Stimulated activated CD4-positive, alpha-beta T cell treated with anti-CD3 and anti-CD28 coated beads, TNF-alpha, amount 100 ng/mL, for 48 hours (primary cell): ENCODE measurements around the gene ADGRG3.

Experiments
- DNase-seq, 3 donors: peaks; one replicate each; pipeline ENCODE4 v3.0.0-alpha.2; 2020; ENCODE audit warnings: low read depth in 3 of 3

Gene ADGRG3

DNA sequence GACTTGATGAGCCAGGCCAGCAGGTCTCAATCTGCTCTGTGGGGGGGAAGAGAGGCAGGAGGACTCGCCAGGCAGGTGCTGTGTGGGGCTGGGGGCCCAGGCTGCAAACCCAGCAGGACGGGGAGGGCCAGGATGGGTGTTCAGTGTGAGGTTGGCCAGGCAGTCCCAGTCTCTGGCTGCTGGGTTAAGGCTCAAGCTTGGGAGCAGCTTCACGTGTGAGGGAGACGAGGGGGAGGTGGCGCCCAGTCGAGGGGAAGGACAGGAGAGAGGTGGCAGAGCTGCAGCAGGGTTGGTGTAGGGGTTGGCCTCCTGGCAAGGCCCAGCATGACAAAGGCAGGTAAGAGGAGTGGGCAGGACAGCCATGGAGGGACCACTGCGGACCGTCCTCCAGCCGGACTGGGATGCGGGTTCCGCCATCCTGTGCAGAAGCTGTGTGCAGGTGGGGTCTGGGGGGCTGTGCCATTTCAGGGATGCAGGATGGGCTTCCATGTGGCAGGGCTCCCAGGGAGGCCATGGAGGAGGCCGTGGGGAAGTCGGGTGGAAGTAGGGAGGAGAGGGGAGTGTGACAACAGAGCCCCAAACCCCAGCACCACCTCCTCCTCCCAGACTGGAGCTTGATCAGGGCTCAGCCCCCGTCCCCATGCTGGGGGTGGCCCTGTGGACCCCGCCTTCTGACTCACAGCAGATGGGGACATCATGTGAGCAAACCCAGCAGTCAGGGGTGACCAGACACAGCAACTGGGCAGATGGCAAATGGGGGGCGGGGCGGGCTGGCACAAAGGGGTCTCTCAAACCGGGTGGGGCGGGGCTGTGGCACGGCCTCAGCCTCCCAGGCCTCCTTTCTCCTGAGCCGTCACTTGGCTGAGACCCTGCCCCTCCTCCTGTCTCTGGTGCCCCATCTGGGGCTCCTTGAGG, 36.9 kb upstream of the ADGRG3 start:
- no peak for DNase-seq

DNA sequence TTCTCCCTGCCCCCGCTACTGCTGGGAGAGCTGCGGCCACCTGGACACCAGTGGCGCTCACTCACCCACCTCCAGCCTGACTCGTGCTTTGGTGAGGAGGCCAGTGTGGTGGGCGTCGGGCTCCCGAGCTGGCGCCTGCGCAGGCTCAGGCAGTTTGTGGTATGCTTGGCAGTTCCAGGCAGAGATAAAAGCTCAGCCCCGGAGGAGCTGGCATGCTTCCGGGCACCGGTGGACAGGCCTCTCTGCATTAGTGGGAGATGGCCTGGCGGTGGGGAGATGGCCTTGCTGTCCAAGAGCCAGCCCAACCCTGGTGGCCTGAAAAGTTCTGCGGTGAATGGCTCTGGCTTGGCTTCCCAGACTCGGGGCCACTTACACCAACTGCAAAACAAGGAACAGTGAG, 35.5 kb upstream of the ADGRG3 start:
- DNase-seq: no peak

DNA sequence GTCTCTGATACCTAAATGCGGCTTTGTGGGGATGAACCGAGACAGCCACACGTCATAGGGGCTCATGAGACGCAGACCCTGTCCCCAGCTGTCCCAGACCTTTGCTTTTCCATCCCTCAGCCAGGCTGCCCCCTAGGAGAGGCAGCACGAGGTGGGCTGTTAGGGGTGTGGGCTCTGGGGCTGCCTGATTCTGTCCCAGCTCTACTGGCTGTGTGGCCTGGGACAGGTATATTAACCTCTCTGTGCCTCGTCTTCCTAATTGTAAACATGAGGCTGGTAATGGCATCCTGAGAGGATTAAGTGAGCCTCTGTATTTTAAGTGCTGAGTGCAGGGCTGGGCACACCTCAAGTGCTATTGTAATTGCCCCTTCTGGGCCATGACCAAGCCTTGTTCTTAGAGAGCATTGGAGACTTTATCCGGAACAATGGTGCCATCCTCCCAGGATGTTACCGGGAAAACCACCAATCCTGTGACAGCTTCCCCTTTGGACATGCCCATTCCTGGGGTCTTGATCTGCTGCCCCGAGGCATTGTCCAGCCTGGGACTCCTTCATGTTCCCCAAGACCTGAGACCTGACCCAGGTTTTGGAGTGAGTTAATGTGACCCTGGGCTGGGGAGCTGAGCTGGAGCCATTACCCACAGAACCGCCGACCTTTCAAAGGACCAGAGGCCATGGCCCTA, 34.6 kb upstream of the ADGRG3 start:
- no peak for DNase-seq

DNA sequence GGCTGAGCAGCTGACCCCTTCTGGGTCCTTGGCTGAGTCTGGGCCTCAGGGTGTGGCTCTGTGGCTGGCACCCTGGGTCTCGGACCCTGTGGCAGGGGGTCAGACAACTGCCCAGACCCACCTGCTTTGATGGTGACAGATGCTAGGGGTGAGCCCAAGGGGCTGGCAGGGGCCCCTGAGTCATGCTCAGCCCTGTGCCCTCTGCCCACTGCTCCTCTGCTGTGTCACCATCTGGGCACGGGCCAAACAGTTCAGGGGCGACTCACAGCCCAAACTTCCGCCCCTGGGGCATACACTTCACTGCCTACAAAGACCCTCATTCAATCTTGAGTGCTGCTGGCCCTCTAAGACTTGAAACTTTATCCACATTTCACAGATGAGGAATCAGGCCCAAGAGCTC, 33.9 kb upstream of the ADGRG3 start:
- DNase-seq: no peak

DNA sequence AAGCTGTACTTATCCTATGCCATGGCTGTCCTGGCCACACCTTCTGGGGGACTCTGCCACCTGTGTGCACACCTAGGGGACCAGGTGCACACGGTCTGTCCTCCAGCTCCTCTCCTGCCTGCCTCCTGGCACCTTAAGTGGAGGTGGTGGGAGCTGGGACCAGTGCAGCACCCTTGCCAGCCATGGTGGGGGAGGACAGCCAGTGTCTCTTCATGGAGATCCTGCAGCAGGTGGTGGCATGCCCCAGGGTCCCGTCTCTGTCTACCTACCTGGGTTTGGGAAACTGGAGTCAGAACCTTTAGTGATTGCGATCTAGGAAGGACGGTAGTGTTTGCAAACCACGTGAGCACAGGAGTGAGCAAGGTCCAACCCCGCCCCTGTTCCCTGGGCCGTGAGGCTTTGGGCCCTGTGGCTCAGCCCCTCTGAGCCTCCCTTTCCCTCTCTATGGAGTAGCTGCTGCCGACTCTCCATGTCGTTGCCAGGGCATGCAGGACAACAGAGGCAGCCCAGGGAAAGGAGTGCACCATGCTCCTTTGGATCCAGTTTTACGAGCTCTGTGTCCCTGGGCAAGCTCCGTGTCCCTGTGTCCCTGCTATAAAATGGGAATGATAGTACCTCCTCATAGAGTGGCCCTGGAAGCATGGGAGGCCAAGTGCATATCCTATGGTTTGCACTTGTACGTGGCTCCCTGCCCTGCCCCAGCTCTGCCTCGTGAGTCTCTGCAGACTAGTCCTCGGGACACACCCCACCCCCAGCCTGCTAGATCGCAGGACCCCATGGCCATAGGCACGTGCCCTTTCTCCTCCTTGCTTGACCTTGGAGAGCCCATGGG, 32.6 kb upstream of the ADGRG3 start:
- DNase-seq: no peak

DNA sequence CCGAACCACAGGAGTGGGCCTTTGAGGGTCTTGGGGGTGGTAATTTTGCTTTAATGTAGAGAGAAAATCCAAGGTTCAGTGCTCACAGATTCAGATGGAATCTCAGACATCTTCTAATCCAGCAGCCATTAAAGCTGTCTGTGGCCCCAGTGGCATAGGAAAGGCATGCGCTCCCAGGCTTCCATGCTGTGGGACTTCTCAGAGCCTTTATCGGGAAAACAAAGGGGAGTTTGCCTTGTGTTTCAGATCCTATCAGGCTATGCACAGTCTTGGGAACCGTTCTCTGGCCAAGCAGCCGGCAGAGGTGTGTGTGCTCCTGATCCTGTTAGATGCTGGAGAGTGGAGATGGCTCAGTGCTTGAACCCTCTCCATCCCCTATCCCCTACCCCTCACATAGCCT, 31.9 kb upstream of the ADGRG3 start:
- DNase-seq: no peak

DNA sequence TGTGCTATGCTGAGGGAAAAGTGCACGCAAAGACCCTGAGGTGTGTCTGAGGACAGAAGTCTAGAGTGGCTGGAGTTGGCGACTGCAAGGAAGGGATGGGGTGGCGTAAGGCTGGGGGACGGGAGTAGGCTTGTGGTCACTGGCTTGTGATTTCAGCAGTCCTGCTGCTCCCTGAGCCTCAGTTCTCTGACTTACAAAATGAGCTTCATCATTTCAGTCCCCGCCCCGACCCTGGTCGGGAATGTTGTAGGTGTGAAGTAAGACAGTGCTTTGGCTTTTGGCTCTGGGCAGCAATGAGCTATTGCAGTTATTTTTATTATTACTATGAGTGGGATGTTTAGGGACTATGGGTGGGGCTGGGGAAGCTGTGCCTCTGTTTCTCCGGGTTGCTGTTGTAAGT, 31.1 kb upstream of the ADGRG3 start:
- DNase-seq: no peak

DNA sequence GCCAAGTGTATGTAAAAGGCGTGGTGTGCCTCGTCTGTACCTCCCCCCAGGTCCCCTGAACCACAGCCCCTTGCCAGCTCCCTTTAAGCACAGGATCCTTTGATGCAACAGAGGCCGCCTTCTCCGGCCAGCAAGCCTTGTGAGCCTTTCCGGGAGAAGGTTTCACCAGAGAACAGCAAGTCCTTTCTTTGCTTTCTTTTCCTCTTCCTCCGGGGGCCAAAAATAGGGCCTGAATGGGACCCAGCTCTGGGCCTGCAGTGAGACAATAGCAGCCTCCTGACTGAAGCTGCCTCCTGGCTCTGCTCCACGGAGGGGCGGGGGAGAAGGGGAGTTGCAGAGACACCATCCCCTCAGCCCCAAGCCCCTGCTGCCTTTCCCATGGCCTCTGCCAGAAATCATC, 30.7 kb upstream of the ADGRG3 start:
- no peak for DNase-seq

DNA sequence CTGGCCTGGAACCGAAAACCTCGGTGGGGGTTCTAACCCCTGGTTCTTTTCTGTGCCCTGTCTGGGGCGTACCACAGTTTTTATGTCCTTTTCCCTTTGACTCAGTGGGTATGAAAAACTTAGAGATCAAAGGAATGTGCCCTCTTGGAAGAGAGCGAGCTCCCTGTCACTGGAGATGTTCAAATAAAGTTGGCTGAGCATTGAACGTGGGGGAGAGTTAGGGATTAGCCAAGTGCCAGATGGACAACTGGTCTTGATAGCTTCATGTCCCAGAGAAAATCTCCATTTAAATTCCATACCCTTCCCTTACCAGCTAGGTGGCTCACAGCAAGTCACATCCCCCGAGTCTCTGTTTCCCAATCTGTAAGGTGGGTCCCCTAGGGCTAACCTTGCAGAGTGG, 30.1 kb upstream of the ADGRG3 start:
- no peak for DNase-seq

DNA sequence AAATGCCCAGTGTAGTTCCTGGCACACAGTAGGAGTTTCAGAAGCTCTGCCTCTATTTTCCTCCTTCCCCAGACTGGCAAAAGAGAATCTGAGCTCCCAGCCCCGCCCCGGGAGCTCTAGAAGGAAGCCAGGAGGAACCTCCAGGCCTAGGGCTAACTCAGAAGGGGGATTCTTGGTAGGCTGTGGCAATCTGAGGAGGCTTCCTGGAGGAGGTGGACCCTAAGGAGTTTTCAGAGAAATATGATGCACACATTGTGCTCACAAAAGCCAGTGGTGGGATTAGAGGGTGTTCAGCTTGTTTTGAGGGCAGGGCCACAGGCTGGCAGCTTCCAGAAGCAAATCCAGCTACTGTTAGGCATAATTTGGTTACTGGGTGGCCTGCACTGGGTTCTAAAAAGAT, 29.7 kb upstream of the ADGRG3 start:
- no peak for DNase-seq

DNA sequence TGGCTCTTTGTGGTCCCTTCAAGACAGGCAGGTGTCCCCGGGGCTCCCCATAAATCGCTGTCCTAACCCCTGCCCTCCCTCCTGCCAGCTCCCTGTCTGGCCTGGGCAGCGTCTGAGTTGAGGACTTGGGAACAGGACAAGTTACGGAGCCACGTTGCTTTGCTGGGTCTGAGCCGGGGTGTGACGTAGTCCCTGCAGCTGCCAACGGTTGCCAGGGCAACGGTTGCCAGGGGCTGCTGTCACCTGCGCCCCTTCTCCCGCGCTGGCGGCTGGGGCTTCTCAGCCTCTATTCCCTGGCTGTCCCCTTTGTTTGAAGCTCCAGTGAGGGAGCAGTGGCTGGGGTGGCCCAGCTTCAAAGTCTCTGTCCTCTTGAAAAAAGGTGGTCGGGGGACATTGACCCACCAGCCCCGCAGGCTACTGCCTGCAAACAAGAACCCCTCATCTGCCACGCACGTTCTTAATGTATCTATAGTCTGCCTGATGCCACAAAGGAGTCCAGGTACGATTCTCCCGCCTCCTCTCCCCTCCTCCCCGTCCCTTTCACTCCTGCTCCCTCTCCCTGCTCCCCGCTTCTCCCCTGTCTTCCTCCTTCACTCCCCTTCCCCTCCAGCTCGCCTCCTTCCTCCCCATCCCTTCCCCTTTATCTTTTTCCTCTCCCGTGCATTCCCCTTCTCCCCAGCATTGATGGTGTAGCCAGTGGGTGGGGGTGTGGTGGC, 28.8 kb upstream of the ADGRG3 start:
- DNase-seq: no peak

DNA sequence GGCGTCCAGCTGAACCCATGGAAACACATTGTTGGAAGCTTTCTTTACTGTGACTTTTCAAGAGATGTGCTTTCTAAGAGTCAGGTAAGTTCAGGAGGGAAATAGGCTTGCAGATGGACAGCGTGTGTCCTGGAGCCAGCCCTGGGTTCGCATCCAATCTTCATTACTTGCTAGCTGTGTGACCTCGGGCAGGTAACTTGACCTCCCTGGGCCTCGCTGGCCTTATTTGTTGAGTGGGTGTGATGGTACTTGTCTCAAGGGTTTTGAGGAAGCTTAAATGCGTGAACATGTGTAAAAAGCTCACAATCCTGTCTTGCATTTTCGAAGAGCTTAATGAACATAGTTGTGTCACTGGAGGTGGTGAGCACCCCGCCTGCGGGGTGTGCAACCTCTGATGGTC, 27.9 kb upstream of the ADGRG3 start:
- no peak for DNase-seq

DNA sequence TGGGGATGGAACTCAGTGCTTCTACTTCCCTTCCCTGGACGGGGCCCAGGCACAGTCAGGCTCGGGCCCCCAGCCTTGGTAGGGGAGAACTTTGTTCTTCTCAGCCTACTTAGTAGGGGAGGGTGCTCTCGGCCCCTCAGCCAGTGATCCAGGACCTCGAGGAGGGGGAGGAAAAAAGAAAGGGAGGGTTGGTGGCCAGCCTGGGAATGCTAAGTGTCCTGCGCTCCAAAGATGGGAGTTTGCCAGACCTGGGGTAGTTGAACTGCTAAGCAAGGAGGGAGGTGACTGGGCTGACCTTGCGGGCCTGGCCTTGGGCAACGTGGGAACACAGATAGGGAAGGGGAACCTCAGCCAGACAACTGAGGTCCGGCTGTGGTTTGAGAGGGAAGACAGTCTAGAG, 27.5 kb upstream of the ADGRG3 start:
- no peak for DNase-seq

DNA sequence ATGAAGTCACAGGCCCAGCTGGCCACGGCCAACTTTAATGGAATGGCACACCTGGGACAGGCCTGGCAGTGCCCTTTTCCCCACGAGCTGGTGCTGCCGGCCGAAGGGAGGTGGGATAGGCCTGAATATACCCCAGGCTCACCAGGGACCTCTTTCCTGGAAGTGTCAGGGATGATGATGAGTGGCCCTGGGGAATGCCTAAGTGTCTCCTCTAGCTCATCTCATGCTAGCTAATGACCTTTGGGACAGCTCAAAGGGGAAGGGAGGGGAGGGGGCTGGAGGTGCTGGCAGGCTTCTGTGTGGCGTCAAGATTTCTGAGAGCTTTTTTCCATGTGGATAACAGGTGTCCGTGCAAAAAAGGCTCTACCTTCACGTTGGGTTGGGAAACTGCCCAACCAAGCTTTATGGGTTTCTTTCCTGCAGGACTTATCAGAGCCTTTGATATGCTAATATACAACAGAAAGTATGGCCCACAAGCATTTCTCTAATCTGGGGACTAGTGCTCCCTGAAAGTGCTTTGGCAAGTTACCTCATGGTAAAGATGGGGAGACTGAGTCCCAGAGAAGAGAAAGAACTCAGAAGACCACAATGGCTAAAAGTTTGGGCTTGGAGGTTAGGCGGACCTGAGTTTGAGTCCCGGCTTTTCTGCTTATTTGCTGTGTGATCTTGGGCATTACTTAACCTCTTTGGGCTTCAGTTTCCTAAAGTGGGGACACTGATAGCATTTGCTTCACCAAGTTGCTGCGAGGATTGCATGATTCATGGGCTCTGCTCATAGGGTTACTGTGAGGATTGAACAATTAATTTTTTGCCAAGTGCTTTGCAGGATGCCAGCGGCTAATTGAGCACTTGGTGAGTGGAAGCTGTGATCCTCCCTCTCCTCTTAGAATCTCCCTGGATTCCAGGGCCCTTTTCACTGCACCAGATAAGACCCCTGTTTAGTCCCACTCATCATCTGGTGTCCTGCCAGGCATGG, 25.7 kb upstream of the ADGRG3 start:
- no peak for DNase-seq

DNA sequence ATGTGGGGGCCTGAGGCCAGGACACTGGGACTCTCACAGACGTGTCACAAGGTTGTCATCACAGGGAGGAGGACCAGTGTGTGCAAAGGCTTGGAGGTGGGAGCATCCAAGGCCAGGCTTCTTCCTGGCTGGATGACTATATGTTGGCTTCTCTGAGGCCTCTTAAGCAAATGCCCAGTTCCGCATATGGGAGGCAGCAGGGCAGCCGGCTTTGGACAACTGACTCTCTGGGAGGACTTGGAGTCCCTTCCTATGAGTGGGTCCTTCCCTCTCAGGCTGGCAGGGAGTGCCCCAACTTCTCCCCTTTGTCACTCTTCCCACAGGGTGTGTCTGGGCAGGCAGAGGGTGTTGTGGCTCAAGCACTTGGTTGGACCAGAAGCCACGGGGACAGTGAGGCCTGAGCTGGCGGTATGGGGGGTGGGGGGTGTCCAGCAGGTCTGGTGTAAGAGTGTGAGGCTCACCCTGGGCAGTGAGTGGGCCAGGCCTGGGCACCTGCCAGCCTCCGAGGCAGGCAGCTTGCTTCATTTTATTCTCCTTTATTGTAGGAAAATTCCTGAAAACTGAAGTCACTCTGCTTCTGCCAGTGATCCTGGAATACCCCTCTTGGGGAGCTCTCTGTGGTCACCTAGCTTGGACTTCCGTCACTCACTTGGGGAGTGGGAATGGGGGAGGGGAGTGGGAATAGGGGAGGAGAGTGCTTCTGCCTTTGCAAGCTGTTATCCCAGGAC, 24.8 kb upstream of the ADGRG3 start:
- no peak for DNase-seq

DNA sequence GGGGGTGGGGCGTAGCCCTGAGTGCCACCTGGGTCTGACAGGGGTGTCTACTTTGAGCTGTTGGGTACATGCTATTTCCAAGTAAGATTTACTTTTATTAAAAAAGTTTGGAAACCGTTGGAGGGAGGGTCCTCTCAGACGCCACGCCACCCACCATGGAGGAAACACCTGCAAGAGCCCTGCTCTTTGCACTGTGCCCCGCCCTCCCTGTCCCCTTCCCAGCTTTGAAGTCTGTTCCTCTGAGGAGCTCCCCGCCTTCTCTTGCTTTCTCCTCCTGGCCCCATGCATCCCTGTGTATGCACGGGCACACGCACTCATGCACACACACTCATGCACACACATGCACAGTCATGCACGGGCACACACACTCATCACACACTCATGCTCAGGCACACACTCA, 24.2 kb upstream of the ADGRG3 start:
- DNase-seq: no peak

DNA sequence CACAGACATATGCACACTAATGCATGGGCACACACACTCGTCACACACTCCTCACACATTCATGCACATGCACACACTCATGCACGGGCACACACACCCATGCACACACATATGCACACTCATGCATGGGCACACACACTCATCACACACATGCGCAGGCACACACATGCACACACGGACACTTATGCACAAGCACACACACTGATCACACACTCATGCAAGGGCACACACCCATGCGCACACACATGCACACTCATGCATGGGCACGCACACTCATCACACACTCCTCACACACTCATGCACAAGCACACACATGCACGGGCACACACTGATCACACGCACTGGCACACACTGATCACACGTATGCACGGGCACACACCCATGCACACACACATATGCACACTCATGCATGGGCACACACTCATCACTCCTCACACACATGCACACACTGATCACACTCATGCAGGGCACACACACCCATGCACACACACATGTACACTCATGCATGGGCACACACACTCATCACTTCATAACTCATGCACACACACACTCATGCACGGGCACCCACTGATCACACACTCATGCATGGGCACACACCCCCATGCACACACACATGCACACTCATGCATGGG, 23.6 kb upstream of the ADGRG3 start:
- no peak for DNase-seq

DNA sequence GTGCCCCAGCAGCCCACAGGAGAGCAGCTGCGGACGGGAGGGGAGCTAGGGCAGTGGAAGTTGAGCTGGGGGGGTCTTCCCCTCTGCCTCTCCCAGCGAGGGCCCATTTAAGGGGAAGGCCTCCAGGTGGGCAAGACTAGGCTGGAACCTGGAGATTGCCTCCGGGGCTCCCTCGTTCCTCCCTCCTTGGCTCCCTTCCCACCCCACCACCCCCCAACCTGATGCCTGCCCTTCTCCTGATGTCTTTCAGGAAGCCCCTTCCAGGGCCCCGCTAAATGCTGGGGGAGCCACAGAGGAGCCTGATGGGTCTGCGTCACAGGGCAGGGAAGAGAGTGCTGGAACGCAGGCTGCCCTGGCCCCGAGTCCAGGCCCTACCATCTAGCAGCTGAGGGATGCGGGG, 22.9 kb upstream of the ADGRG3 start:
- DNase-seq: no peak

DNA sequence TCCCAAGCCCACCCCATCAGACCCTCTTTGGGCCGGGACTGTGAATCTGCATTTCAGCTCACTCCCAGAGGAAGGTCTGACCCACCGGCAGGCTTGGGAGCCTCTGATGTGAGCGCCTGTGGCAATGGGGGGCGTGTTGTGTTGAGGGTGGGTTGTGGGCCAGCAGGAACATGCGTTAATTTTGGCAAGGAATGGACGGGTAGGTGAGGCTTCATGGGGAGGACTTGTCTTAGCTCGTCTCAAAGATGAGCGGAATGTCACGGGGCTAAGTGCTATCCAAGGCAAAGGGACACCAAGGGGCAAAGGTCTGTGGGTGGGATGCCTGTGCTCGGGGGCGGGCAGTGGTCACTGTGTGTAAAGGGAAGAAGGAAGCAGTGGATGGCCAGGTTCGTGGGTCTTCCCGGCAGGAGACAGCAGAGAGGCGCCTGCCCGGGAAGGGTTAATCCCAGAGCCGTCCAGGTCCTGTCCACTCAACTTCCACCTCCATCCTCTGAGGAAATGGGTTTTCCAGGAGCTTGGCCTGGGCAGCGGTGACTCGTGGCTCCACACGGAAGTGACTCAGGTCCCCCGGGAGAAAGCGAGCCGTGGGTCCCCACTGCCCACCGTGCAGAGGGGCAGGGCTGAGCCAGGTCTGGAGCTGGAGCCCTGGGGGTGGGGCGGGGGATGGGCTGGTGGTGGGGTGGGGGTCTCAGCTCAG, 22.3 kb upstream of the ADGRG3 start:
- DNase-seq: no peak
